OCI-LY7 (cell line): ENCODE measurements around the gene DUSP15. TPM values are rescaled to one million over a fixed set of nuclear protein-coding genes. Genes with fewer than 3 reads are reported as not detected.

ENCODE experiments used
- BruUV-seq: library from RNA; stranded (reverse); fragments of 400-500 nt; replicated peaks from 2 replicates; lab custom pipeline; 2021; lab: Mats Ljungman, UMichigan
- CTCF ChIA-PET: fragments of 300-600 bp; sonication (Branson Sonifier 250); formaldehyde crosslinking; loops from one replicate; lab custom pipeline; 2022; ENCODE audit warnings: antibody characterized with exemption; ENCODE audit not compliant: unreplicated experiment; lab: Charles Lee
- POLR2A ChIA-PET: fragments of 300-600 bp; sonication (Branson Sonifier 250); formaldehyde crosslinking; loops from one replicate; lab custom pipeline; 2022; ENCODE audit warnings: antibody characterized with exemption; lab: Charles Lee
- DNase-seq: peaks from one replicate; pipeline ENCODE4 v3.0.0-alpha.2; 2015; ENCODE audit warnings: low spot score
- H2AFZ ChIP-seq: fragments of 200-600 bp; sonication (generic), shearing (Covaris generic); 2 replicates; pipeline ENCODE4 v1.6.1; 2014; ENCODE audit warnings: mild to moderate bottlenecking, antibody characterized with exemption, low read length, moderate library complexity
- H3K27ac ChIP-seq: fragments of 200-600 bp; sonication (generic); 2 replicates; pipeline ENCODE4 v1.5.1; 2014; ENCODE audit warnings: mixed run types, low read depth, mild to moderate bottlenecking, moderate library complexity, low read length, inconsistent platforms; ENCODE audit not compliant: poor library complexity, severe bottlenecking
- H3K36me3 ChIP-seq: fragments of 200-600 bp; sonication (generic); 2 replicates; pipeline ENCODE4 v1.6.1; 2014; ENCODE audit warnings: mild to moderate bottlenecking, antibody characterized with exemption, low read length, moderate library complexity, mixed read lengths; ENCODE audit not compliant: insufficient read depth
- H3K4me1 ChIP-seq: fragments of 200-600 bp; sonication (generic); 2 replicates; pipeline ENCODE4 v1.5.1; 2014; ENCODE audit warnings: mild to moderate bottlenecking, low read length; ENCODE audit not compliant: insufficient read depth, poor library complexity, severe bottlenecking
- H3K4me2 ChIP-seq: fragments of 200-600 bp; sonication (generic); 2 replicates; pipeline ENCODE4 v1.6.1; 2014; ENCODE audit warnings: mild to moderate bottlenecking, low read length
- H3K4me3 ChIP-seq: fragments of 200-600 bp; sonication (generic); 2 replicates; pipeline ENCODE4 v1.5.1; 2014; ENCODE audit warnings: mild to moderate bottlenecking, low read depth, low read length; ENCODE audit not compliant: poor library complexity, severe bottlenecking
- H3K79me2 ChIP-seq: fragments of 200-600 bp; sonication (generic); 2 replicates; pipeline ENCODE4 v1.6.1; 2016; ENCODE audit warnings: low read depth, mild to moderate bottlenecking, low read length, moderate library complexity, mixed read lengths; ENCODE audit not compliant: insufficient read depth
- H3K9me2 ChIP-seq: fragments of 200-600 bp; sonication (generic); 2 replicates; pipeline ENCODE4 v1.6.1; 2016; ENCODE audit warnings: mild to moderate bottlenecking, low read length, mixed read lengths; ENCODE audit not compliant: insufficient read depth
- H3K9me3 ChIP-seq: fragments of 200-600 bp; sonication (generic); 2 replicates; pipeline ENCODE4 v1.6.1; 2014; ENCODE audit warnings: mild to moderate bottlenecking, mixed run types, low read length, mixed read lengths
- H4K20me1 ChIP-seq: fragments of 200-600 bp; sonication (generic); 2 replicates; pipeline ENCODE4 v1.6.1; 2014; ENCODE audit warnings: mild to moderate bottlenecking, antibody characterized with exemption, low read length, moderate library complexity, mixed read lengths; ENCODE audit not compliant: insufficient read depth
- CTCF ChIP-seq: fragments of 200-600 bp; sonication (generic); conservative IDR thresholded peaks from 2 replicates; pipeline ENCODE4 v1.5.1; 2014; ENCODE audit warnings: mild to moderate bottlenecking, antibody characterized with exemption, low read length, moderate library complexity, mixed read lengths
- EZH2phosphoT487 ChIP-seq: fragments of 200-600 bp; sonication (generic); IDR thresholded peaks from 2 replicates; pipeline ENCODE4 v1.6.1; 2018; ENCODE audit warnings: low read depth, borderline replicate concordance, mild to moderate bottlenecking, mixed run types, antibody characterized with exemption, low read length, moderate library complexity, mixed read lengths
- intact Hi-C: fragments of 100-400 bp; cut with micrococcal nuclease; formaldehyde crosslinking; loops from one replicate; pipeline ENCODE4 v1.10.0; 2022; ENCODE audit not compliant: unreplicated experiment
- total RNA-seq, 2 experiments: library from RNA; depleted of rRNA in 1 of 2; stranded (reverse); fragments of >200 nt in 1 of 2; shearing (Covaris generic) in 1 of 2; gene quantifications; 2 replicates each; pipeline ENCODE4 v1.2.3, GENCODE V29; 2014 to 2022

DUSP15 gene
- total RNA-seq, 2 experiments from 2014 or later = 0.19 to 0.61 TPM

DNA sequence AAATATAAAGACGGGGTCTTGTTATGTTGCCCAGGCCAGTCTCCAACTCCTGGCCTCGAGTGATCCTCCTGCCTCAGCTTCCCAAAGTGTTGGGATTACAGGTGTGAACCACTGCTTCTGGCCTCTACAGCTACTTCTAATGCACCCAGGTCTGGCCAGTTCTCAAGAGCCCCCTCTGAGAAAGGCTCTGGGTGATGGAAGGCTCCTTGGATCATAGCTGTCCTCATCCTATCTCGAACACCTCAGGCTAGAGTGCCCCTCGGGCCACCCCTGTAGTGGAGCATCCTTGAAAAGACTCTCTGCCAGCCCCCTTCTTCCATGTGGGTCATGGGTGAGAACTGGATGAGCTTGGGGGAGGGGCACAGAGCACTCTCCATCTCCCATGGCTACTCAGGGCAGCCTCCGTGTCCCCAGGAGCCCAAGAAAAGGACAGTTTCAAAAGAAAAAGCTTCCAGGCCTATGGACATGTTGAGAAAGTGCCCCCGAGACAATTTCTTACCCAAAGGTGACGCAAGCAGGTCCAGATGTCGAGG lies 51.9 kb downstream of the DUSP15 start:
- Histone ChIP-seq H3K27ac (no peak overlapping the region), H3K79me2 (no peaks in the 10 kb centered on the region), H3K4me1 (no peaks in the 10 kb centered on the region), H3K4me2 (no peak overlapping the region), H4K20me1 (no peaks in the 10 kb centered on the region), H3K36me3 (no peaks in the 10 kb centered on the region), H3K9me3 (no peaks in the 10 kb centered on the region), H2AFZ (no peak overlapping the region), H3K9me2 (no peaks in the 10 kb centered on the region), H3K4me3 (no peak overlapping the region)
- BruUV-seq = no TSS peak
- CTCF ChIA-PET = interaction anchor here (0.5 kb wide), 1 partner anchor 292 kb away, joined by 4 read pairs; no protein-coding TSS in a partner anchor
- POLR2A ChIA-PET = interaction anchor here (0.9 kb wide), 1 partner anchor 20 kb away, joined by 3 read pairs; no protein-coding TSS in a partner anchor
- no peak for TF ChIP-seq CTCF
- no peak for TF ChIP-seq EZH2phosphoT487
- no peak for DNase-seq
- intact Hi-C loops = no loop called here

DNA sequence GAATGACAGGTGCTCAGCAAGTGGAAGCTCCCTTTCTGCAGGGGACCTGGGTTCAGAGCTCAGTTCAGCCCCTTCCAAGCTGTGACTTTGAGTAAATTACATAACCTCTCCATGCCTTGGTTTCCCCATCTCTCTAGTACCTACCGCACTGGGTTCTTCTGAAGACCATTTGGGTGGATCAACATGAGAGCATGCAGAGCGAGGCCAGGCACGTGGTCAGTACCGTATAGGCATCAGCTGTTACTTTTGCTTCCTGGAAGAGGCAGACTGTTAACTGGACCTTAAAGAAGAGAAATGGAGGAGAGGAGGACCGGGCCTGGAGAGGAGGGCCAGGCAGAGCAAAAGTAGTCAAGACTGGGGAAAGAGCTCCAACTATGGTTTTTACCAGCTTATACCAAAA lies 52.9 kb downstream of the DUSP15 start:
- no peak for DNase-seq
- Histone ChIP-seq H3K4me3 (no peak overlapping the region), H4K20me1 (no peaks in the 10 kb centered on the region), H3K36me3 (no peaks in the 10 kb centered on the region), H3K9me3 (no peaks in the 10 kb centered on the region), H3K9me2 (no peaks in the 10 kb centered on the region), H3K27ac (no peak overlapping the region), H2AFZ (no peak overlapping the region), H3K79me2 (no peaks in the 10 kb centered on the region), H3K4me1 (no peaks in the 10 kb centered on the region), H3K4me2 (no peak overlapping the region)
- ChIA-PET CTCF (no interaction called here), POLR2A (interaction anchor here (0.9 to 1.0 kb wide), 2 partner anchors 9 to 21 kb away, joined by 3 read pairs; no protein-coding TSS in a partner anchor)
- no TSS peak for BruUV-seq
- intact Hi-C loops = no loop called here
- TF ChIP-seq CTCF = no peak
- no peak for TF ChIP-seq EZH2phosphoT487

DNA sequence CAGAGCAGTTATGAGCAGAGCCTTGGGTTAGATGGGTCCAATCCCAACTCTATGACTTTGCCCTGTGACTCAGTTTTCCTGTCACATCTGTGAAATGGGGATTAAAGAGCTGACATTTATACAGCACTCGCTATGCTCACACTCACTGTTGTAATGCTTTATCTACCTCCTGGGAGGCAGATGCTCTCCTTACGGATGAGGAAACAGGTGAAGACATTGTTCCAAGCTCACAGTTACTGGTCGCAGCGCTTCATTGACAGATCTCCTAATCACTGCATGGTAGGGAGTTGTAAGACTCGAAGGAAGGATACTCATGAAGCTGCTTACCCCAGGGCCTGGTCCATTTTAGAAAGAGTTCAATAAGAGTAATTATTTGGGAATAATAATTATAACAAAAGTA lies 54.1 kb downstream of the DUSP15 start:
- H2AFZ ChIP-seq = no peak overlapping the region
- no TSS peak for BruUV-seq
- H3K79me2 ChIP-seq = no peaks in the 10 kb centered on the region
- no peaks in the 10 kb centered on the region for H3K36me3 ChIP-seq
- H3K4me2 ChIP-seq = no peak overlapping the region
- H3K4me1 ChIP-seq = no peaks in the 10 kb centered on the region
- no peaks in the 10 kb centered on the region for H3K9me2 ChIP-seq
- CTCF ChIA-PET = no interaction called here
- H3K4me3 ChIP-seq = no peak overlapping the region
- POLR2A ChIA-PET = no interaction called here
- H3K27ac ChIP-seq = no peak overlapping the region
- intact Hi-C loops = no loop called here
- DNase-seq = no peak
- no peaks in the 10 kb centered on the region for H4K20me1 ChIP-seq
- no peak for TF ChIP-seq CTCF
- no peak for TF ChIP-seq EZH2phosphoT487
- H3K9me3 ChIP-seq = no peaks in the 10 kb centered on the region
